Stimulated activated CD4-positive, alpha-beta T cell treated with anti-CD3 and anti-CD28 coated beads, Interleukin-12 subunit alpha, Interleukin-12 subunit beta, amount 100 ng/mL, for 48 hours (primary cell): ENCODE results near the gene THSD4.
"Not testable (repeated sequence)": the region's sequence is repeated elsewhere in the genome, so short reads cannot be mapped to it uniquely, and the experiment has no call there.

ENCODE experiments used
- DNase-seq, 3 donors: peaks; one replicate each; pipeline ENCODE4 v3.0.0-alpha.2; 2020; ENCODE audit warnings: low read depth in 2 of 3, low spot score in 1 of 3

The THSD4 gene

GRCh38 chr15:71643918-71644317 lies 528.6 kb downstream of the THSD4 start:
- DNase-seq: no peak

- DNase-seq: no peak
Observed at GRCh38 chr15:71646767-71647486, 531.7 kb downstream of the THSD4 start.

- DNase-seq: no peak
Observed at GRCh38 chr15:71647487-71647808, 532.2 kb downstream of the THSD4 start.

- no peak for DNase-seq
Observed at GRCh38 chr15:71648095-71648494, 532.8 kb downstream of the THSD4 start.

GRCh38 chr15:71649894-71650293 lies 534.6 kb downstream of the THSD4 start:
- DNase-seq: no peak

- DNase-seq: no peak
Observed at GRCh38 chr15:71650603-71651002, 535.3 kb downstream of the THSD4 start.

- DNase-seq: no peak
Observed at GRCh38 chr15:71651750-71652186, 536.5 kb downstream of the THSD4 start.

GRCh38 chr15:71654042-71654719 lies 538.9 kb downstream of the THSD4 start:
- no peak for DNase-seq

- no peak for DNase-seq
Observed at GRCh38 chr15:71654720-71655174, 539.5 kb downstream of the THSD4 start.

- no peak for DNase-seq
Observed at GRCh38 chr15:71656425-71656824, 541.2 kb downstream of the THSD4 start.

- DNase-seq: no peak
Observed at GRCh38 chr15:71657141-71657540, 541.9 kb downstream of the THSD4 start.

- DNase-seq: no peak
Observed at GRCh38 chr15:71658036-71658435, 542.8 kb downstream of the THSD4 start.

- no peak for DNase-seq
Observed at GRCh38 chr15:71658827-71659729, 543.8 kb downstream of the THSD4 start.

- DNase-seq: no peak
Observed at GRCh38 chr15:71659730-71660067, 544.4 kb downstream of the THSD4 start.

GRCh38 chr15:71660501-71660900 lies 545.2 kb downstream of the THSD4 start:
- DNase-seq: no peak

- no peak for DNase-seq
Observed at GRCh38 chr15:71662306-71662705, 547.0 kb downstream of the THSD4 start.

- DNase-seq: no peak
Observed at GRCh38 chr15:71664622-71665021, 549.4 kb downstream of the THSD4 start.

GRCh38 chr15:71666763-71667620 lies 551.7 kb downstream of the THSD4 start:
- DNase-seq: no peak

- no peak for DNase-seq
Observed at GRCh38 chr15:71669688-71670087, 554.4 kb downstream of the THSD4 start.

GRCh38 chr15:71670222-71670621 lies 555.0 kb downstream of the THSD4 start:
- not testable (repeated sequence) for DNase-seq

GRCh38 chr15:71674354-71674753 lies 559.1 kb downstream of the THSD4 start:
- no peak for DNase-seq
